ENCODE data around the gene MAN2B1.

Gene MAN2B1

GRCh38 chr19:12596927-12597548 is 69.5 kb downstream of the MAN2B1 start:
- Histone ChIP-seq H3K36me3 (ENCODE audit: control insufficient read depth, insufficient read depth, low read length) (no peaks in the 10 kb centered on the region), H3K4me3 (ENCODE audit: insufficient read depth, low read depth, low read length) (peak overlapping the region; percentile 34), H3K9me3 (ENCODE audit: control insufficient read depth, low read length) (no peaks in the 10 kb centered on the region), H3K4me1 (ENCODE audit: control insufficient read depth, insufficient read depth, low read length) (no peaks in the 10 kb centered on the region), H3K27me3 (ENCODE audit: control insufficient read depth, insufficient read depth, low read length, poor library complexity, severe bottlenecking) (peaks cover 7% of the 10 kb centered on the region), H3K27ac (ENCODE audit: insufficient read depth, low read depth, low read length, poor library complexity, severe bottlenecking) (no peak overlapping the region)
- 69 to 70% methylated on average over 38 of the region's 38 CpGs for WGBS, 2 experiments

All from ectodermal cell (in vitro differentiated cells).